ENCODE data around the gene CHD3.

DNA sequence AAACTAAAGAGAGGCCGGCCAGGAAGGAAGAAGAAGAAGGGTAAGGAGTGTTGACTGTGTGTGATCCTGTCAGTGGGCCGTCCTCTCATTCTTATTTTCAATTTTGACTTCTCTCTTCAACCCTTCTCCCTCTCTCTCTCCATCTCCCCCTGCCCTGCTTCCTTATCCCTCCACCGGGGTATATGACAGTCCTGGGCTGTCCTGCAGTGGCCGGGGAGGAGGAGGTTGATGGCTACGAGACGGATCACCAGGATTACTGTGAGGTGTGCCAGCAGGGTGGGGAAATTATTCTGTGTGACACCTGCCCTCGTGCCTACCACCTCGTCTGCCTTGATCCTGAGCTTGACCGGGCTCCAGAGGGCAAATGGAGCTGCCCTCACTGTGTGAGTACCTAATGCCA lies 5.6 kb downstream of the CHD3 start:
- TF ChIP-seq, protein P1, sequence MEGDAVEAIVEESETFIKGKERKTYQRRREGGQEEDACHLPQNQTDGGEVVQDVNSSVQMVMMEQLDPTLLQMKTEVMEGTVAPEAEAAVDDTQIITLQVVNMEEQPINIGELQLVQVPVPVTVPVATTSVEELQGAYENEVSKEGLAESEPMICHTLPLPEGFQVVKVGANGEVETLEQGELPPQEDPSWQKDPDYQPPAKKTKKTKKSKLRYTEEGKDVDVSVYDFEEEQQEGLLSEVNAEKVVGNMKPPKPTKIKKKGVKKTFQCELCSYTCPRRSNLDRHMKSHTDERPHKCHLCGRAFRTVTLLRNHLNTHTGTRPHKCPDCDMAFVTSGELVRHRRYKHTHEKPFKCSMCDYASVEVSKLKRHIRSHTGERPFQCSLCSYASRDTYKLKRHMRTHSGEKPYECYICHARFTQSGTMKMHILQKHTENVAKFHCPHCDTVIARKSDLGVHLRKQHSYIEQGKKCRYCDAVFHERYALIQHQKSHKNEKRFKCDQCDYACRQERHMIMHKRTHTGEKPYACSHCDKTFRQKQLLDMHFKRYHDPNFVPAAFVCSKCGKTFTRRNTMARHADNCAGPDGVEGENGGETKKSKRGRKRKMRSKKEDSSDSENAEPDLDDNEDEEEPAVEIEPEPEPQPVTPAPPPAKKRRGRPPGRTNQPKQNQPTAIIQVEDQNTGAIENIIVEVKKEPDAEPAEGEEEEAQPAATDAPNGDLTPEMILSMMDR (conservative IDR thresholded peaks at IDR 0.05): no peak
- no peak for TF ChIP-seq EZH2 (IDR thresholded peaks at IDR 0.05; ENCODE audit: low read depth)

Data from PC-9 (cell line).